Islet of Langerhans (tissue), 1 donor: ENCODE data around the gene COG8.
A peak's percentile ranks its signal among the peaks of the same experiment; 100 is the strongest.
"Not testable (repeated sequence)": the region's sequence is repeated elsewhere in the genome, so short reads cannot be mapped to it uniquely, and the experiment has no call there.

ENCODE experiments used
- FAIRE-seq: peaks from one replicate; lab custom pipeline; 2011; peaks lifted over from hg19 to GRCh38; lab: Jason Lieb, UNC

The COG8 gene

GRCh38 chr16:69339289-69340094 lies at the start of gene COG8, which contains the start of gene NIP7:
TSS of gene COG8 (minus strand) at chr16:69339564. CDS start at chr16:69339552, 12 bp downstream.
TSS of gene NIP7 (plus strand) at chr16:69339772. CDS start at chr16:69339830, 58 bp downstream.
- FAIRE-seq = peak; percentile 71

- FAIRE-seq = no peak
Measured at GRCh38 chr16:69386596-69386995, 47.2 kb upstream of the COG8 start.

- FAIRE-seq = no peak
Measured at GRCh38 chr16:69384974-69385373, 45.6 kb upstream of the COG8 start.

GRCh38 chr16:69382421-69382820 lies 43.1 kb upstream of the COG8 start:
- FAIRE-seq = no peak

- FAIRE-seq = no peak
Measured at GRCh38 chr16:69381231-69381630, 41.9 kb upstream of the COG8 start.

GRCh38 chr16:69378760-69379159 lies 39.4 kb upstream of the COG8 start:
- no peak for FAIRE-seq

GRCh38 chr16:69378036-69378435 lies 38.7 kb upstream of the COG8 start:
- no peak for FAIRE-seq

GRCh38 chr16:69376393-69377059 lies 37.2 kb upstream of the COG8 start:
- FAIRE-seq = no peak

GRCh38 chr16:69373019-69373418 lies 33.7 kb upstream of the COG8 start:
- no peak for FAIRE-seq

- FAIRE-seq = no peak
Measured at GRCh38 chr16:69371564-69371963, 32.2 kb upstream of the COG8 start.

- no peak for FAIRE-seq
Measured at GRCh38 chr16:69368866-69369265, 29.5 kb upstream of the COG8 start.

GRCh38 chr16:69367980-69368379 lies 28.6 kb upstream of the COG8 start:
- no peak for FAIRE-seq

- FAIRE-seq = no peak
Measured at GRCh38 chr16:69366431-69366830, 27.1 kb upstream of the COG8 start.

- FAIRE-seq = no peak
Measured at GRCh38 chr16:69365901-69366300, 26.5 kb upstream of the COG8 start.

GRCh38 chr16:69364088-69364487 lies 24.7 kb upstream of the COG8 start:
- FAIRE-seq = no peak

GRCh38 chr16:69363281-69363717 lies 23.9 kb upstream of the COG8 start:
- no peak for FAIRE-seq

- not testable (repeated sequence) for FAIRE-seq
Measured at GRCh38 chr16:69360070-69360469, 20.7 kb upstream of the COG8 start.

- FAIRE-seq = peak; percentile 91
Measured at GRCh38 chr16:69351309-69352027, 12.1 kb upstream of the COG8 start, which contains the start of gene TMED6. TSS of gene TMED6 (minus strand) at chr16:69351786. CDS start at chr16:69351753, 33 bp downstream.

GRCh38 chr16:69350536-69351133 lies 11.3 kb upstream of the COG8 start:
- no peak for FAIRE-seq

- FAIRE-seq = no peak
Measured at GRCh38 chr16:69349536-69349935, 10.2 kb upstream of the COG8 start.

- no peak for FAIRE-seq
Measured at GRCh38 chr16:69348222-69348621, 8.9 kb upstream of the COG8 start.

GRCh38 chr16:69346683-69347082 lies 7.3 kb upstream of the COG8 start:
- FAIRE-seq = no peak
